Peyer's patch (tissue), 4 donors: Measurements from ENCODE around the gene CCDC57. TPM values are rescaled to one million over a fixed set of nuclear protein-coding genes. Genes with fewer than 3 reads are reported as not detected.

ENCODE experiments used
- DNase-seq, 3 donors: peaks; one replicate each; pipeline ENCODE4 v3.0.0-alpha.2; 2017 to 2019
- H3K27ac ChIP-seq, 4 donors: fragments of 200-600 bp; sonication (generic); one replicate each; pipeline ENCODE4 v1.5.1; 2016 to 2019
- H3K27me3 ChIP-seq, 2 donors: fragments of 200-600 bp; sonication (generic); one replicate each; pipeline ENCODE4 v1.5.1; 2019
- H3K36me3 ChIP-seq, 3 donors: fragments of 200-600 bp; sonication (generic); one replicate each; pipeline ENCODE4 v1.5.1; 2016 to 2019
- H3K4me1 ChIP-seq, 4 donors: fragments of 200-600 bp; sonication (generic); one replicate each; pipeline ENCODE4 v1.5.1; 2016 to 2019
- H3K4me3 ChIP-seq, 4 donors: fragments of 200-600 bp; sonication (generic); 1 replicate in 3 of 4; 2 replicates in 1 of 4; pipeline ENCODE4 v1.5.1; 2016 to 2019; ENCODE audit warnings: mild to moderate bottlenecking in 1 of 4
- H3K9me3 ChIP-seq, 4 donors: fragments of 200-600 bp; sonication (generic); one replicate each; pipeline ENCODE4 v1.5.1; 2016 to 2019; ENCODE audit warnings: mild to moderate bottlenecking in 1 of 4
- POLR2A ChIP-seq, 2 donors: fragments of 450-650 bp; IDR thresholded peaks; one replicate each; pipeline ENCODE4 v1.5.1; 2017; ENCODE audit warnings: antibody characterized with exemption in 2 of 2, mild to moderate bottlenecking in 2 of 2, moderate library complexity in 2 of 2
- total RNA-seq, 4 donors: library from RNA; depleted of rRNA; stranded (reverse); fragments of >200 nt; gene quantifications; one replicate each; pipeline ENCODE4 v1.1.0, GENCODE V29; 2016
- TF ChIP-seq, protein P1 (sequence below), 6 experiments: fragments of 450-650 bp in 4 of 6; fragments of 200-600 bp in 2 of 6; sonication (generic) in 1 of 6; IDR thresholded peaks; one replicate each; pipeline ENCODE4 v1.5.1; 2017 to 2019; ENCODE audit warnings: antibody characterized with exemption in 6 of 6, mild to moderate bottlenecking in 3 of 6, moderate library complexity in 1 of 6

Gene CCDC57
- total RNA-seq, 4 donors from 2014 or later = 28.2 to 144 (median 79.8) TPM

DNA sequence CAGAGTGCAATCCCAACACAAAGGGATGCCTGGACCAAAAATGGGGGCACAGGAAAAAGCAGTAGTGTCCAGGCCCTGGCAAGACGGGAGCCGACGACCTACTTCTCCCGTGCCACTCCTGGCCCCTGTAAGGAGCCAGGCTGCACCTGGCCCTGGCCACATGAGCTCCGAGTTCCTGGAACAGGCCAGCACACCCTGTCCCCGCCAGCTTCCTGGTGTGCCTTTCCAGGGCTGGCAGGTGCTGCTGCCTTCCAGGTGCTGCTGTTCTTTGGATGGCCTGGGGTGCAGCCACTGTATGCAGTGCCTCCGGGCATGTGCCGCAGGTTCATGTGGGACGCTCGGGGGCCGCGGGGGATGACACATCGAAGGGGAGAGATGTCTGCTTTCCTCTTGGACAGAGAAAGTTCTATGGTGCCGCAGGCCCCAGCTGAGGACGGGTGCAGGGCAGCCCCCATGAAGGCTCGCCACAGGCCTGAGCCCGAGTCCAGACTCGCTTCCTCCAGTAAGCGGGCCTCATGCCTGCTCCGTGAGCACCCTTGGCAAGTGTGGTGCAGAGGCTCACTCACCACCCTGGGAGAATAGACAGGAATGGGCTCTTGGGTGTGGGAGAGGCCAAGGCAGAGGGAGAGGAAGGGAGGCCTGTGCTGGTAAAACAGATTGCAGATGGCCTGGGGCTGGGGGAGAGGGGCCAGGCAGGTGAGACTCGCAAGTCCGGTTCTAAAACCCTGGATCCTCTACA is 59.9 kb downstream of the CCDC57 start:
- H3K9me3 ChIP-seq = no peaks in the 10 kb centered on the region
- no peak for DNase-seq
- no peak for TF ChIP-seq POLR2A (IDR thresholded peaks at IDR 0.05)
- TF ChIP-seq, protein P1, sequence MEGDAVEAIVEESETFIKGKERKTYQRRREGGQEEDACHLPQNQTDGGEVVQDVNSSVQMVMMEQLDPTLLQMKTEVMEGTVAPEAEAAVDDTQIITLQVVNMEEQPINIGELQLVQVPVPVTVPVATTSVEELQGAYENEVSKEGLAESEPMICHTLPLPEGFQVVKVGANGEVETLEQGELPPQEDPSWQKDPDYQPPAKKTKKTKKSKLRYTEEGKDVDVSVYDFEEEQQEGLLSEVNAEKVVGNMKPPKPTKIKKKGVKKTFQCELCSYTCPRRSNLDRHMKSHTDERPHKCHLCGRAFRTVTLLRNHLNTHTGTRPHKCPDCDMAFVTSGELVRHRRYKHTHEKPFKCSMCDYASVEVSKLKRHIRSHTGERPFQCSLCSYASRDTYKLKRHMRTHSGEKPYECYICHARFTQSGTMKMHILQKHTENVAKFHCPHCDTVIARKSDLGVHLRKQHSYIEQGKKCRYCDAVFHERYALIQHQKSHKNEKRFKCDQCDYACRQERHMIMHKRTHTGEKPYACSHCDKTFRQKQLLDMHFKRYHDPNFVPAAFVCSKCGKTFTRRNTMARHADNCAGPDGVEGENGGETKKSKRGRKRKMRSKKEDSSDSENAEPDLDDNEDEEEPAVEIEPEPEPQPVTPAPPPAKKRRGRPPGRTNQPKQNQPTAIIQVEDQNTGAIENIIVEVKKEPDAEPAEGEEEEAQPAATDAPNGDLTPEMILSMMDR (IDR thresholded peaks at IDR 0.05) = no peak
- H3K4me3 ChIP-seq = no peak overlapping the region
- no peak overlapping the region for H3K27ac ChIP-seq
- H3K27me3 ChIP-seq = no peaks in the 10 kb centered on the region
- H3K4me1 ChIP-seq = no peaks in the 10 kb centered on the region
- peaks cover 0 to 9% (median 0%) of the 10 kb centered on the region in 3 donors for H3K36me3 ChIP-seq

DNA sequence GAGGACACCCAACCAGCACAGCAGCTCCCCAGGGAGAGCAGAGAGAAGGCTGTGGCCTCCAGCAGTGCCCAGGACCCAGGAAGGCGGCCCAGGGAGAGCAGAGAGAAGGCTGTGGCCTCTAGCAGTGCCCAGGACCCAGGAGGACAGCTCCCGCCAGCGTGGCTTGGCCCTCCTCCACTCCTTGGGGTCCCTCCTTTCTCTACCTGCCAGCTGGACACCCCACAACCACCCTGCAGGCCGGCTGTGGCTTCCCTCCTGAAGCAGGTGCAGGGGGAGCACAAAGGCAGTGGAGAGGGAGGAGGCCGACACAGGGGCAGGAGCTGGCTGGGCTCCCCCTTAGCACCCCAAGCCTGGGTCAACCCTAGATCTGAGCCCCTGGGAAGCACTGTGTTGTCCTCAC is 60.5 kb downstream of the CCDC57 start:
- DNase-seq = no peak
- no peak overlapping the region for H3K27ac ChIP-seq
- peaks cover 0 to 6% (median 0%) of the 10 kb centered on the region in 3 donors for H3K36me3 ChIP-seq
- no peaks in the 10 kb centered on the region for H3K27me3 ChIP-seq
- H3K4me1 ChIP-seq = no peaks in the 10 kb centered on the region
- no peak for TF ChIP-seq POLR2A (IDR thresholded peaks at IDR 0.05)
- TF ChIP-seq, protein P1 (IDR thresholded peaks at IDR 0.05) = no peak
- no peaks in the 10 kb centered on the region for H3K9me3 ChIP-seq
- no peak overlapping the region for H3K4me3 ChIP-seq

DNA sequence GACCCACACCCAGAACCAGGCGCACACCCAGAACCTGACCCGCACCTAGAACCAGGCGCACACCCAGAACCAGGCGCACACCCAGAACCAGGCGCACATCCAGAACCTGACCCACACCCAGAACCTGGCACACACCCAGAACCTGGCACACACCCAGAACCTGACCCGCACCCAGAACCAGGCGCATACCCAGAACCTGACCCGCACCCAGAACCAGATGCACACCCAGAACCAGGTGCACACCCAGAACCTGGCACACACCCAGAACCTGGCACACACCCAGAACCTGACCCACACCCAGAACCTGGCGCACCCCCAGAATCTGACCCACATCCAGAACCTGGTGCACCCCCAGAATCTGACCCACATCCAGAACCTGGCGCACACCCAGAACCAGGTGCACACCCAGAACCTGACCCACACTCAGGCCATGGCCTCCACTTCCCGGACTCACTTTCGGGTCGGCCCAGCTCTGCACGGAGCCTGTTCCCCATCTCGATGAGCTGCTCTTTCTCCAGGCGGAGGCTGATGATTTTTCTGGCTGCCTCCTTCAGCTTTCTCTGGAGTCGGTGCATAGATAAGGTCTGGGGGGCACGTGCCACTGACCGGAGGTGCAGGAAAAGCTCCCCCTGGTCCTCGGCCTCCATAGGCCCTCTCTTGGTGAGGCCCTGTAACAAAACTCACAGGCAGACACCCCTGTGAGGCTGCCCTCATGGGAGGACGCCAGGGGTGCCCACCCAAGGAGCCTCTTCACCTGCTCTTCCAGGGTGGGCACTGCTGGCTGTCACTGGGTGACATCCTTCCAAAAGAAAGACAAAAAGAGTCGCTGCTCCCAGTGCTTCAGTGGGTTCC is 61.3 kb downstream of the CCDC57 start:
- Histone ChIP-seq H3K4me1 (no peaks in the 10 kb centered on the region), H3K9me3 (no peaks in the 10 kb centered on the region), H3K36me3 (peaks cover 0 to 4% (median 0%) of the 10 kb centered on the region in 3 donors), H3K4me3 (no peak overlapping the region), H3K27me3 (no peaks in the 10 kb centered on the region), H3K27ac (no peak overlapping the region)
- no peak for TF ChIP-seq POLR2A (IDR thresholded peaks at IDR 0.05)
- TF ChIP-seq, protein P1 (IDR thresholded peaks at IDR 0.05) = no peak
- no peak for DNase-seq

DNA sequence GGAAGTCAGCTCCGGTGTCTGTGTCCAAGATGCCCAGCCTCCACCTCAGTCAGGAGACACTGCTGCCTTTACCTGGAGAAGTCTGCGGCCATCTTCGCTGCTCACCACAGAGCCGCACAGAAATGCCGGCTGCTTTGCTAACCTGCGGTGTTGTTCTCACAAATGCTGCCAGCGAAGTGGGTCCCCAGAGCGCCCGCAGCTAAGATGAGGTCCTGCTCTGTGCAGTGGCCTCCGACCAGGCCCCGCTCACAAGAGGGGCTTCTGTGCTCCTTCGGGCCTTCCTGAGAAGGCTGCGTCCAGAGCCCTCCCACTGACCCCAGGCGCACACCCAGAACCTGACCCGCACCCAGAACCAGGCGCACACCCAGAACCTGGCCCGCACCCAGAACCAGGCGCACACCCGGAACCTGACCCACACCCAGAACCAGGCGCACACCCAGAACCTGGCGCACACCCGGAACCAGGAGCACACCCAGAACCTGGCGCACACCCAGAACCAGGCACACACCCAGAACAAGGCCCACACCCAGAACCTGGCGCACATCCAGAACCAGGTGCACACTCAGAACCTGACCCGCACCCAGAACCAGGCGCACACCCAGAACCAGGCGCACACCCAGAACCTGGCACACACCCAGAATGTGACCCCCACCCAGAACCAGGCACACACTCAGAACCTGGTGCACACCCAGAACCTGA is 63.1 kb downstream of the CCDC57 start:
- no peak for DNase-seq
- Histone ChIP-seq H3K4me3 (no peak overlapping the region), H3K27me3 (no peaks in the 10 kb centered on the region), H3K4me1 (no peaks in the 10 kb centered on the region), H3K27ac (no peak overlapping the region), H3K36me3 (no peaks in the 10 kb centered on the region), H3K9me3 (no peaks in the 10 kb centered on the region)
- TF ChIP-seq POLR2A (IDR thresholded peaks at IDR 0.05) = no peak
- TF ChIP-seq, protein P1 (IDR thresholded peaks at IDR 0.05) = no peak

DNA sequence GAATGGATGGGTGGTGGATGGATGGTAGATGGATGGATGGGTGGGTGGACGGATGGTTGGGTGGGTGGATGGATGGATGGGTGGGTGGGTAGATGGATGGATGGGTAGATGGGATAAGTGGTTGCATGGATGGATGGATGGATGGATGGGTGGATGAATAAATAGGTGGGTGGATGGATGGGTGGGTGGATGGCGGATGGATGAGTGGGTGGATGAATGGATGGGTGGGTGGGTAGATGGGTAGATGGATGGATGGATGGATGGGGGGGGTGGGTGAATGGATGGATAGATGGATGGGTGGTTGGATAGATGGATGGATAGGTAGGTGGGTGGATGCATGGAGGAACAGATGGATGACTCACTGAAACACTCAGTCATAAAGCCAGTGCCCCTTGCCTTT is 63.6 kb downstream of the CCDC57 start:
- H3K4me1 ChIP-seq = no peaks in the 10 kb centered on the region
- no peak for DNase-seq
- H3K9me3 ChIP-seq = no peaks in the 10 kb centered on the region
- TF ChIP-seq, protein P1 (IDR thresholded peaks at IDR 0.05) = no peak
- TF ChIP-seq POLR2A (IDR thresholded peaks at IDR 0.05) = no peak
- H3K27me3 ChIP-seq = no peaks in the 10 kb centered on the region
- no peak overlapping the region for H3K27ac ChIP-seq
- H3K36me3 ChIP-seq = no peaks in the 10 kb centered on the region
- H3K4me3 ChIP-seq = no peak overlapping the region
